ENCODE measurements around the gene PRRT2. TPM values are rescaled to one million over a fixed set of nuclear protein-coding genes. Genes with fewer than 3 reads are reported as not detected.

PRRT2 gene
- polyA plus RNA-seq, 2 of the 4 experiments (the other 2 are of a cell fraction), result 0.25 to 0.44 TPM

DNA sequence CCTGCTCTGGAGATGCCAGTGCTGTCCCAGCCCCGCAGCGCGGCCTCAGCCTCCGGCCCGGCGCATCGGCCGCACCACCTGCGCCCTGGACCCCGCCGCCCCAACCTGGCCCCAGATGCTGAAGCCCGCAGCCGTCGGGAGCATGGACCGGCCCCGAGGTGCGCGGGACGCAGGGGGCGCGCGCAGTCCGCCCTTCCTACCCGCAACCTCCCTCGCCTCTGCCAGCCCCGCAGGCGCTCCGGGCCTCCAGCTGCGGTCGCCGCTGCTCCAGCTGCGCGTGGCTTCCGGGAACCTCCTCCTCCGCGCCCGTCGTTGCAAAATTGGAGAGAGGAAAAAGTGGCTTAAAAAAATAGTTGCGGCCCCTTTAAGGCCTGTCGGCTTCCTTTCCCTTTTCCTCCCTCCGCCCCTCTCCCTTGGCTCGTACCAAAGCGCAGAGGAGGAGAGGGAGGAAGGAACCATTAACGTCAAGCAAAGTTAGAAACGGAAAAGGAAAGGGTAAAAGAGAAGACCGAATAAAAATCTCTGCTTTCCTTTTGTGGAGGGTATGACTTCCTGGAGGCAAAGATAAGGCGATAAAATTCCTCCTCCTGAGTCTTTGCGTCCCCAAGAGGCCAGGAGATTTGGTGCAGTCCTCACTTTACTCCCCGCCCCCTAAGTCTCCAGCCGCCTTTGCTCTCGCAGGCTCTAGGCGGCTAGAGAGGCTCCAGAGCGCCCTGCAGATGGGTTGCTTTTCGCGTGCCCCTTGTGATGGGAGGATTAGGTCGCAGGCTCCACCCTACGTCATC, 51.1 kb downstream of the PRRT2 start, which contains the start of gene CDIPT:
Gene CDIPT (minus strand): TSS at position 343 of the 785 bp plus-strand sequence. CDS start 369 bp downstream, outside the sequence.
- POLR2A ChIA-PET, result interaction anchor here (1.2 kb wide), 1 partner anchor 37 kb away, joined by 6 read pairs; the partner anchor contains the start of genes ASPHD1 and SEZ6L2
- H3K9me3 ChIP-seq, result no peaks in the 10 kb centered on the region
- H3K4me3 ChIP-seq, result peak within 1 kb of the TSS; percentile 76
- peak; percentile 84 to 99 for DNase-seq (ENCODE audit: low read depth in 1 of 2, low spot score in 1 of 2)
- no peak for FAIRE-seq
- peak within 1 kb of the TSS; percentile 92 for H3K4me2 ChIP-seq
- peaks cover 15% of the 10 kb centered on the region for H3K4me1 ChIP-seq
- CTCF ChIA-PET, result interaction anchor here (0.7 to 2.6 kb wide), 22 partner anchors 9 to 169 kb away, joined by 3 to 15 read pairs (median 5); partner anchors contain the start of genes C16orf92, DOC2A, MVP and TLCD3B
- WGBS (ENCODE audit: missing lambda C conversion rate), result 1% methylated on average over 44 of the region's 57 CpGs
- ATAC-seq, result peak; percentile 96 to 98
- TF ChIP-seq MAZ (IDR thresholded peaks at IDR 0.05; ENCODE audit: borderline replicate concordance, low read depth, low read length) (0 out of 2 replicates have a peak, but pooled peaks have one; percentile 64), POLR2A (IDR thresholded peaks at IDR 0.05; ENCODE audit: low read length) (peak; percentile 55), KDM5A (IDR thresholded peaks at IDR 0.05) (peak; percentile 39; the same call in 1 of the 2 replicates), SMC3 (IDR thresholded peaks at IDR 0.05) (peak; percentile 32; the same call in 1 of the 3 replicates), TP53 (CRISPR knock-in tag; IDR thresholded peaks at IDR 0.05) (no peak), PHF8 (IDR thresholded peaks at IDR 0.05; ENCODE audit: borderline replicate concordance, low read depth) (peak; percentile 62; the same call in 1 of the 2 replicates), BHLHE40 (IDR thresholded peaks at IDR 0.05; ENCODE audit: low read depth, low read length) (peak; percentile 83), JUN (IDR thresholded peaks at IDR 0.05) (peak; percentile 70; a peak in 4 of 5 replicates), RAD21 (conservative IDR thresholded peaks at IDR 0.05 in 1 of 2, IDR thresholded peaks at IDR 0.05 in 1 of 2) (peak; percentile 13 to 37; a peak in 4 of 5 replicates), CHD2 (IDR thresholded peaks at IDR 0.05; ENCODE audit: low read length, partially characterized antibody) (peak; percentile 21), GATA3 (IDR thresholded peaks at IDR 0.05; ENCODE audit: borderline replicate concordance) (peak; percentile 85), HOXB13 (CRISPR knock-in tag; IDR thresholded peaks at IDR 0.05; ENCODE audit: low read depth) (no peak), FOSL2 (IDR thresholded peaks at IDR 0.05) (no peak), FOSL2 (CRISPR knock-in tag; IDR thresholded peaks at IDR 0.05) (peak; percentile 14; the same call in 1 of the 2 replicates), MYC (IDR thresholded peaks at IDR 0.05; ENCODE audit: borderline replicate concordance, low read length) (0 out of 2 replicates have a peak, but pooled peaks have one; percentile 42), TFCP2L1 (CRISPR knock-in tag; IDR thresholded peaks at IDR 0.05) (no peak), RCOR1 (IDR thresholded peaks at IDR 0.05; ENCODE audit: low read depth, low read length) (no peak), CEBPB (IDR thresholded peaks at IDR 0.05) (peak in 1 of 2 experiments; percentile 71; a peak in 3 of 4 replicates)
- TF ChIP-seq, protein P1, sequence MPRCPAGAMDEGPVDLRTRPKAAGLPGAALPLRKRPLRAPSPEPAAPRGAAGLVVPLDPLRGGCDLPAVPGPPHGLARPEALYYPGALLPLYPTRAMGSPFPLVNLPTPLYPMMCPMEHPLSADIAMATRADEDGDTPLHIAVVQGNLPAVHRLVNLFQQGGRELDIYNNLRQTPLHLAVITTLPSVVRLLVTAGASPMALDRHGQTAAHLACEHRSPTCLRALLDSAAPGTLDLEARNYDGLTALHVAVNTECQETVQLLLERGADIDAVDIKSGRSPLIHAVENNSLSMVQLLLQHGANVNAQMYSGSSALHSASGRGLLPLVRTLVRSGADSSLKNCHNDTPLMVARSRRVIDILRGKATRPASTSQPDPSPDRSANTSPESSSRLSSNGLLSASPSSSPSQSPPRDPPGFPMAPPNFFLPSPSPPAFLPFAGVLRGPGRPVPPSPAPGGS (IDR thresholded peaks at IDR 0.05), result peak; percentile 48; the same call in 1 of the 3 replicates
- TF ChIP-seq, protein P2, sequence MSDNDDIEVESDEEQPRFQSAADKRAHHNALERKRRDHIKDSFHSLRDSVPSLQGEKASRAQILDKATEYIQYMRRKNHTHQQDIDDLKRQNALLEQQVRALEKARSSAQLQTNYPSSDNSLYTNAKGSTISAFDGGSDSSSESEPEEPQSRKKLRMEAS (IDR thresholded peaks at IDR 0.05), result peak; percentile 77
- TF ChIP-seq, protein P3, sequence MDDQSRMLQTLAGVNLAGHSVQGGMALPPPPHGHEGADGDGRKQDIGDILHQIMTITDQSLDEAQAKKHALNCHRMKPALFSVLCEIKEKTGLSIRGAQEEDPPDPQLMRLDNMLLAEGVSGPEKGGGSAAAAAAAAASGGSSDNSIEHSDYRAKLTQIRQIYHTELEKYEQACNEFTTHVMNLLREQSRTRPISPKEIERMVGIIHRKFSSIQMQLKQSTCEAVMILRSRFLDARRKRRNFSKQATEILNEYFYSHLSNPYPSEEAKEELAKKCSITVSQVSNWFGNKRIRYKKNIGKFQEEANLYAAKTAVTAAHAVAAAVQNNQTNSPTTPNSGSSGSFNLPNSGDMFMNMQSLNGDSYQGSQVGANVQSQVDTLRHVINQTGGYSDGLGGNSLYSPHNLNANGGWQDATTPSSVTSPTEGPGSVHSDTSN (IDR thresholded peaks at IDR 0.05), result 0 out of 2 replicates have a peak, but pooled peaks have one; percentile 13
- TF ChIP-seq, protein P4, sequence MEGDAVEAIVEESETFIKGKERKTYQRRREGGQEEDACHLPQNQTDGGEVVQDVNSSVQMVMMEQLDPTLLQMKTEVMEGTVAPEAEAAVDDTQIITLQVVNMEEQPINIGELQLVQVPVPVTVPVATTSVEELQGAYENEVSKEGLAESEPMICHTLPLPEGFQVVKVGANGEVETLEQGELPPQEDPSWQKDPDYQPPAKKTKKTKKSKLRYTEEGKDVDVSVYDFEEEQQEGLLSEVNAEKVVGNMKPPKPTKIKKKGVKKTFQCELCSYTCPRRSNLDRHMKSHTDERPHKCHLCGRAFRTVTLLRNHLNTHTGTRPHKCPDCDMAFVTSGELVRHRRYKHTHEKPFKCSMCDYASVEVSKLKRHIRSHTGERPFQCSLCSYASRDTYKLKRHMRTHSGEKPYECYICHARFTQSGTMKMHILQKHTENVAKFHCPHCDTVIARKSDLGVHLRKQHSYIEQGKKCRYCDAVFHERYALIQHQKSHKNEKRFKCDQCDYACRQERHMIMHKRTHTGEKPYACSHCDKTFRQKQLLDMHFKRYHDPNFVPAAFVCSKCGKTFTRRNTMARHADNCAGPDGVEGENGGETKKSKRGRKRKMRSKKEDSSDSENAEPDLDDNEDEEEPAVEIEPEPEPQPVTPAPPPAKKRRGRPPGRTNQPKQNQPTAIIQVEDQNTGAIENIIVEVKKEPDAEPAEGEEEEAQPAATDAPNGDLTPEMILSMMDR (IDR thresholded peaks at IDR 0.05), result peak; percentile 61
- peak within 1 kb of the TSS; percentile 88 to 97 for H3K27ac ChIP-seq
